Neutrophil (primary cell): ENCODE measurements around the gene EDIL3.

ENCODE experiments used
- H3K27ac ChIP-seq: fragments of 200-600 bp; sonication (generic); 2 replicates; pipeline ENCODE4 v1.5.1; 2016; ENCODE audit warnings: mild to moderate bottlenecking, moderate library complexity
- H3K27me3 ChIP-seq: fragments of 200-600 bp; sonication (generic); 2 replicates; pipeline ENCODE4 v1.6.0; 2016; ENCODE audit warnings: mild to moderate bottlenecking
- H3K36me3 ChIP-seq: fragments of 200-600 bp; sonication (generic); 2 replicates; pipeline ENCODE4 v1.5.1; 2017
- H3K4me1 ChIP-seq, 2 experiments: fragments of 200-600 bp in 1 of 2; sonication (generic) in 1 of 2; 1 replicate in 1 of 2; 2 replicates in 1 of 2; pipeline versions ENCODE4 v1.5.1 to v1.6.1; 2013 to 2016; ENCODE audit warnings: low read depth in 1 of 2, low read length in 1 of 2, mild to moderate bottlenecking in 1 of 2, moderate library complexity in 1 of 2; ENCODE audit not compliant: control insufficient read depth in 1 of 2, insufficient read depth in 1 of 2
- H3K4me3 ChIP-seq, 2 experiments: fragments of 200-600 bp in 1 of 2; sonication (generic) in 1 of 2; 1 replicate in 1 of 2; 2 replicates in 1 of 2; pipeline ENCODE4 v1.5.1; 2013 to 2016; ENCODE audit warnings: low read depth in 1 of 2, low read length in 1 of 2, mild to moderate bottlenecking in 1 of 2, moderate library complexity in 1 of 2
- H3K9me3 ChIP-seq: fragments of 200-600 bp; sonication (generic); 2 replicates; pipeline ENCODE4 v1.5.1; 2016
- TF ChIP-seq, protein P1 (sequence below): fragments of 200-600 bp; sonication (generic); IDR thresholded peaks from 2 replicates; pipeline ENCODE4 v1.5.1; 2016; ENCODE audit warnings: antibody characterized with exemption

EDIL3 gene

DNA sequence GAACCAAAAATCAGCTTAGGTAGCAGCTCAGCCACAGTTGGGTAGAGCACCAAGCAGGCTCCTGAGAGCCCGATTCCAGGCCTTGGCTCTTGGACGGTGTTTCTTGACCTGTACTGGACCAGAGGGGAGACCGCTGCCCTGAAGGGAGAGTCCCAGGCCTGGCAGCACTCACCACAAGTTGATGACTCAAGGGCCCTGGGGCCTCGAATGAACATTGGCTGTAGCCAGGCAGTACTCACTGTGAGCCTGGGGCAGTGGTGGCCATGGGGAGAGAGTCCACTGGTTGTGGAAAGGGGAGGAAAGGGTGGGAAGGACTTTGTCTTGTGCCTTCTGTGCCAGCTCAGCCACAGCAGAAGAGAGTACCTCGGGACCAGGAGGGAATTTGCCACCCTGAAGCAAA lies 166.1 kb downstream of the EDIL3 start:
- H3K4me3 ChIP-seq, result no peak overlapping the region
- H3K36me3 ChIP-seq, result no peaks in the 10 kb centered on the region
- TF ChIP-seq, protein P1, sequence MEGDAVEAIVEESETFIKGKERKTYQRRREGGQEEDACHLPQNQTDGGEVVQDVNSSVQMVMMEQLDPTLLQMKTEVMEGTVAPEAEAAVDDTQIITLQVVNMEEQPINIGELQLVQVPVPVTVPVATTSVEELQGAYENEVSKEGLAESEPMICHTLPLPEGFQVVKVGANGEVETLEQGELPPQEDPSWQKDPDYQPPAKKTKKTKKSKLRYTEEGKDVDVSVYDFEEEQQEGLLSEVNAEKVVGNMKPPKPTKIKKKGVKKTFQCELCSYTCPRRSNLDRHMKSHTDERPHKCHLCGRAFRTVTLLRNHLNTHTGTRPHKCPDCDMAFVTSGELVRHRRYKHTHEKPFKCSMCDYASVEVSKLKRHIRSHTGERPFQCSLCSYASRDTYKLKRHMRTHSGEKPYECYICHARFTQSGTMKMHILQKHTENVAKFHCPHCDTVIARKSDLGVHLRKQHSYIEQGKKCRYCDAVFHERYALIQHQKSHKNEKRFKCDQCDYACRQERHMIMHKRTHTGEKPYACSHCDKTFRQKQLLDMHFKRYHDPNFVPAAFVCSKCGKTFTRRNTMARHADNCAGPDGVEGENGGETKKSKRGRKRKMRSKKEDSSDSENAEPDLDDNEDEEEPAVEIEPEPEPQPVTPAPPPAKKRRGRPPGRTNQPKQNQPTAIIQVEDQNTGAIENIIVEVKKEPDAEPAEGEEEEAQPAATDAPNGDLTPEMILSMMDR, result no peak
- H3K4me1 ChIP-seq, result no peaks in the 10 kb centered on the region
- H3K27me3 ChIP-seq, result no peaks in the 10 kb centered on the region
- no peak overlapping the region for H3K27ac ChIP-seq
- H3K9me3 ChIP-seq, result no peaks in the 10 kb centered on the region

DNA sequence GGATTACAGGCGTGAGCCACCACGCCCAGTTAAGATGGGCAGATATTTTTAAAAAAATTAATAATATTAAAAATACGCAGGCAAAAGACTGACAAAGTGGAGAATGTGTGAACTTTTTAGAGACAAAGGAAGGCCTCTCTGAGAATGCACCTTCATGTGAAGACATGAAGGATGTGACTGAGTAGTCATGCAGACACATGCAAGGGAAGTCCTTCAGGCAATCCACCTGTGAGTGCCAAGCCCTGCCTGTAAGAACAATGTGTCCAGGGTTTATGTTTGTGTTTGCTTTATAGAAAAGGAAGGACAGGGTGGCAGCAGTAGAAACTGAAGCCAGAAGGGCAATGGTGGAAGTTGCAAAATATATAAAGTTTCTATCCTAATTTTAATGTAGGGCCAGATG lies 169.2 kb downstream of the EDIL3 start:
- Histone ChIP-seq H3K4me3 (no peak overlapping the region), H3K27me3 (no peaks in the 10 kb centered on the region), H3K36me3 (no peaks in the 10 kb centered on the region), H3K4me1 (no peaks in the 10 kb centered on the region), H3K9me3 (no peaks in the 10 kb centered on the region), H3K27ac (no peak overlapping the region)
- TF ChIP-seq, protein P1, result no peak

DNA sequence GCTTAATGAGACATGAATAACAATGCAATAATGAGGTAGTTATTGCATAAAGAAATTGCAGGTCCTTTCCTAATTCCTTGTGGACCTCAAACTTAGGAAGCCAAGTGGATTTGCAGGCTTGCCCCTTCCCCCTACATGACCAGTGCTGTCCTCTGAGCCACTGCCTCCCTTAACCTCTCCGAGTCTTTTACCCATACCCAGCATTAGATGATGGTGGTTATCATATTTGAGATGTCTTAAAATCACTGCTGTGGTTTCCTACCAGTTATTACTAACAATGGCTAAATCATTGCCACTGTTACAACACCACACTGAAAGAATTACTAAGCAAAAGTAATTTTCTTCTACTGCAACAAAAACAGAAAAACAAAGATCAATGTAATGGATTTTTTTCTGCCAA lies 170.8 kb downstream of the EDIL3 start:
- Histone ChIP-seq H3K9me3 (no peaks in the 10 kb centered on the region), H3K4me3 (no peak overlapping the region), H3K36me3 (no peaks in the 10 kb centered on the region), H3K4me1 (no peaks in the 10 kb centered on the region), H3K27me3 (no peaks in the 10 kb centered on the region), H3K27ac (no peak overlapping the region)
- TF ChIP-seq, protein P1, result no peak

DNA sequence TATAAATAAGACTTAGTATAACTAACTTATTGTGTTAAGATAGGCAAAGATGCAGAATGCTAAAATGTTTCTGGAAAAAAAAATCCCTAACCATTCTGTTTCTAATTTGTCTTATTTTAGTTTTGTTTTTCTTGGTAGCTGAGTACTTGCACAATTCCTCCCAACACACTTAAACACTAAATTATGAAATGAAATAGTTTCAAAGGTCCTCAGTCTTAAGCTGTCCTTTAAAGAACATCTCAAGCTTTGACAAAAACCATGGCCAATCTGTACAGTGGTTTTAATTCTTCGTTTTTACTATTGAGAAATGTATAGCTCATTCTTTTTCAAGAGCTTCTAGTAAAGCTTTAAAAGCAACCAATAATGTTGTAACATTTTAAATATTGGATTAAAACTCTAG lies 171.5 kb downstream of the EDIL3 start:
- H3K27ac ChIP-seq, result no peak overlapping the region
- TF ChIP-seq, protein P1, result no peak
- no peaks in the 10 kb centered on the region for H3K27me3 ChIP-seq
- no peaks in the 10 kb centered on the region for H3K36me3 ChIP-seq
- H3K4me1 ChIP-seq, result no peaks in the 10 kb centered on the region
- H3K4me3 ChIP-seq, result no peak overlapping the region
- H3K9me3 ChIP-seq, result no peaks in the 10 kb centered on the region

DNA sequence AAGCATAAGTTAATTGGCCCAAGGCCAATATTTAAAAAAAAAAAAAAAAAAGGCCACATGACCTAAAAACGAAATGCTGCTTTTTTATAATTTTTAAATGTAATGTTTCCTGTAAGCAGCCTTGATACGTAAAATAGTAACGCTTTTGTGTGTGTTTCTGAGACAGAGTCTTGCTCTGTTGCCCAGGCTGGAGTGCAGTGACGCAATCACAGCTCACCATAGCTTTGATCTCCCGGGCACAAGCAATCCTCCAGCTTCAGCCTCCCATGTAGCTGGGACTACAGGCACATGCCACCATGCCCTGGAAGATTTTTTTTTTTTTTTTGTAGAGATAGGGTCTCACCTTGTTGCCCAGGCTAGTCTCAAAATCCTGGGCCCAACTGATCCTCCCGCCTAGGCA lies 179.9 kb downstream of the EDIL3 start:
- Histone ChIP-seq H3K27ac (no peak overlapping the region), H3K4me1 (no peaks in the 10 kb centered on the region), H3K4me3 (no peak overlapping the region), H3K27me3 (no peaks in the 10 kb centered on the region), H3K36me3 (no peaks in the 10 kb centered on the region), H3K9me3 (no peaks in the 10 kb centered on the region)
- TF ChIP-seq, protein P1, result no peak

DNA sequence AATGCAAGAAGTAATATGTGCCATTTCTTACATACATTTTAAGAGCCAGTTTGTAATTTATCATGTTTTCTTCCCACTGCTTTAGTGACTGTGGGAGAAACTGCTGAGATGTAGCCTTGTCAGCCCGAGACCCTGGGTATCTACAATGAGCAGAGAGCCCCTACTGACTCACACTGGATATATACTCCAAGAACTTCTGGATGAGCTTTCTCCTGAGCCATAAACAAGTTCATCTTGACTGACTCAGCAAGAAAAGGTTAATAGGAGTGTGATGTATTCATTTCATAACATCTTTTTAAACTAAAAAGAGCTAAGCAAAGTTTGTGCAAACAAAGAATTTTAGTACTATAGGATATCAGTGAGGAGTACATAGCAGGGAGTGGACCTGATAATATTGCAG lies 182.5 kb downstream of the EDIL3 start:
- no peak overlapping the region for H3K27ac ChIP-seq
- no peaks in the 10 kb centered on the region for H3K9me3 ChIP-seq
- no peak overlapping the region for H3K4me3 ChIP-seq
- H3K4me1 ChIP-seq, result no peaks in the 10 kb centered on the region
- TF ChIP-seq, protein P1, result no peak
- no peaks in the 10 kb centered on the region for H3K36me3 ChIP-seq
- H3K27me3 ChIP-seq, result no peaks in the 10 kb centered on the region
